WTC11 (cell line): ENCODE results near the gene SEMA5B. TPM values are rescaled to one million over a fixed set of nuclear protein-coding genes. Genes with fewer than 3 reads are reported as not detected.

Experiments used
- ATAC-seq: fragments of 200-7000 bp; cut with Tn5 transposase; 2 replicates; pipeline ENCODE4 v1.10.0; 2021; ENCODE audit warnings: mild to moderate bottlenecking, moderate library complexity
- CTCF ChIA-PET: fragments of 300-600 bp; sonication (Branson Sonifier 250); formaldehyde crosslinking; loops from one replicate; lab custom pipeline; 2021; ENCODE audit warnings: antibody characterized with exemption; lab: Charles Lee
- POLR2A ChIA-PET: fragments of 350-600 bp; sonication (Branson Sonifier 250); formaldehyde crosslinking; loops from one replicate; lab custom pipeline; 2021; ENCODE audit warnings: antibody characterized with exemption; lab: Charles Lee
- DNase-seq: peaks from one replicate; pipeline ENCODE4 v3.0.0; 2021; ENCODE audit warnings: low spot score
- H3K27ac Mint-ChIP-seq: 2 replicates; pipeline ENCODE4 v1.8.0; 2021; ENCODE audit warnings: mixed read lengths
- H3K27me3 Mint-ChIP-seq: 2 replicates; pipeline ENCODE4 v1.8.0; 2021; ENCODE audit warnings: low read depth, mild to moderate bottlenecking, moderate library complexity, mixed read lengths
- H3K36me3 Mint-ChIP-seq: 2 replicates; pipeline ENCODE4 v1.8.0; 2021; ENCODE audit warnings: mixed read lengths
- H3K4me1 Mint-ChIP-seq: 2 replicates; pipeline ENCODE4 v1.8.0; 2022; ENCODE audit warnings: mixed read lengths
- H3K4me3 Mint-ChIP-seq: 2 replicates; pipeline ENCODE4 v1.8.0; 2021; ENCODE audit warnings: mild to moderate bottlenecking, moderate library complexity, mixed read lengths
- H3K9me3 Mint-ChIP-seq: 2 replicates; pipeline ENCODE4 v1.8.0; 2021; ENCODE audit warnings: mixed read lengths
- CREM ChIP-seq: sonication (generic); formaldehyde crosslinking; IDR thresholded peaks from 2 replicates; pipeline ENCODE4 v1.8.1; 2022; ENCODE audit warnings: mild to moderate bottlenecking, missing genetic modification reagents, moderate library complexity
- ETV6 ChIP-seq: sonication (generic); formaldehyde crosslinking; IDR thresholded peaks from 2 replicates; pipeline ENCODE4 v1.8.1; 2022; ENCODE audit warnings: mild to moderate bottlenecking, missing genetic modification reagents
- FOXJ3 ChIP-seq: sonication (generic); formaldehyde crosslinking; IDR thresholded peaks from 2 replicates; pipeline ENCODE4 v1.9.0; 2021; ENCODE audit warnings: missing genetic modification reagents, mild to moderate bottlenecking, borderline replicate concordance
- FOXP1 ChIP-seq: sonication (generic); formaldehyde crosslinking; IDR thresholded peaks from 2 replicates; pipeline ENCODE4 v1.8.0; 2022; ENCODE audit warnings: missing genetic modification reagents, mild to moderate bottlenecking, moderate library complexity, borderline replicate concordance
- MYBL2 ChIP-seq: sonication (generic); formaldehyde crosslinking; IDR thresholded peaks from 2 replicates; pipeline ENCODE4 v1.8.1; 2023; ENCODE audit warnings: mild to moderate bottlenecking, moderate library complexity, missing genetic modification reagents
- NR3C1 ChIP-seq: sonication (generic); formaldehyde crosslinking; conservative IDR thresholded peaks from 2 replicates; pipeline ENCODE4 v1.8.1; 2023; ENCODE audit warnings: low read depth, mild to moderate bottlenecking, missing genetic modification reagents
- total RNA-seq: library from RNA; stranded (reverse); gene quantifications from 3 replicates; pipeline ENCODE4 v1.2.3, GENCODE V29; 2021
- TF ChIP-seq, protein P1 (sequence below): fragments of 250-450 bp; sonication (Bioruptor Pico); IDR thresholded peaks from 2 replicates; pipeline ENCODE4 v1.9.0; 2021; ENCODE audit warnings: mild to moderate bottlenecking, borderline replicate concordance
- TF ChIP-seq, protein P2 (sequence below): sonication (generic); formaldehyde crosslinking; IDR thresholded peaks from 2 replicates; pipeline ENCODE4 v1.8.1; 2022; ENCODE audit warnings: mild to moderate bottlenecking, missing genetic modification reagents, moderate library complexity, borderline replicate concordance
- TF ChIP-seq, protein P3 (sequence below): fragments of 250-450 bp; sonication (Bioruptor Pico); IDR thresholded peaks from 2 replicates; pipeline ENCODE4 v1.9.0; 2021; ENCODE audit warnings: mild to moderate bottlenecking
- TF ChIP-seq, protein P4 (sequence below): sonication (generic); formaldehyde crosslinking; IDR thresholded peaks from 2 replicates; pipeline ENCODE4 v1.8.0; 2023; ENCODE audit warnings: missing genetic modification reagents, mild to moderate bottlenecking, borderline replicate concordance
- TF ChIP-seq, protein P5 (sequence below): sonication (generic); formaldehyde crosslinking; IDR thresholded peaks from 2 replicates; pipeline ENCODE4 v1.8.1; 2022; ENCODE audit warnings: low read depth, missing genetic modification reagents, borderline replicate concordance

The SEMA5B gene
- total RNA-seq, 1 experiment from 2014 or later: 20.7 TPM

DNA sequence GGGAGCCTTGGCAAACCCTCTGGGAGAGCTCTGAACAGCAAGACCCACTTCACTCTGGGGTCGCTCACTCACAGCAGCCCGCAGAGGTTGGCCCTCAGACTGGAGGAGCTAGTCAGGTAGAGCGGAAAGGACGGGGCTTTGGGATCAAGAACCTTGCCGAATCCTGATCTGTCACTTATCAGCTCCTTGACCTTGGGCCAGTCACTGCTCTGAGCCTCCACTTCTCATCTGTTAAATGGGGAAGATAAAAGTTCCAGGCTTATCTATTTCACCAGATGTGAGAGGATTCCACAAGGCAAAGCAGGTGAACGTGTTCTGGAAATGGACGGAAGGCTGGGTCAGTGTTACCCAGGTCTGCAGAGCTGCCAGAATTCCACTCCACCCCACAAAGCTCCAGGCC, 29.4 kb downstream of the SEMA5B start (continued):
- no peak for TF ChIP-seq NR3C1 (CRISPR knock-in tag)
- TF ChIP-seq, all 79 proteins: peak for 0

DNA sequence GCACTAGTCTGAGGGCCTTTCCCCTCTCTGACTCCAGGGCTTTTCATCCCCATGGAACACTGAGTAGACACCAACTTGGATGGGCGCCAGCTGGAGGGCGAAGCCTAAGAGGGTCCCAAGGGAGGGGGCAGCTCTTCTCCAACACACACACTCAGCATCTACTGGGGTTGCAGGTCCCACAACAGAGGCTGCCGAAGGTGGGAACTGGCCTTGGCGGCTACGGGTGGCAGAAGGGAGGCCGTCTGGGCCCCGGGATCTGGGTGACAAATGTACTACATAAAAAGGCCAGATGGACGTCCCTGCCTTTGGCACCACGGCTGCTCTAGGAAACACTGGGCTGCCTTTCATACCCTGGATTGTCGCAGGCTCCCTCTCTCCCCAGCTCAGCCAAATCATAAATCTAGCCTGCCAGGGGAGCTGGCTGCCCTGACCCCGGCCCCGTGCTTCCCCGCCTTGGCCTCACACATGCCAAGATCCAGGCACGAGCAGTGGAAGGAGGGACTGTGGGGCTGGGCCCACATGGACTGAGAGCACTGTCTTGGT, 31.5 kb downstream of the SEMA5B start:
- Mint-ChIP-seq H3K4me3 (no peak overlapping the region), H3K9me3 (no peaks in the 10 kb centered on the region), H3K36me3 (no peaks in the 10 kb centered on the region), H3K27ac (no peak overlapping the region), H3K27me3 (no peaks in the 10 kb centered on the region)
- ATAC-seq (no peak), DNase-seq (no peak)
- CTCF ChIA-PET: interaction anchor here (0.9 to 1.7 kb wide), 4 partner anchors 12 to 43 kb away, joined by 3 to 5 read pairs (median 4); no protein-coding TSS in a partner anchor
- POLR2A ChIA-PET: interaction anchor here (1.1 kb wide), 1 partner anchor 9 kb away, joined by 3 read pairs; no protein-coding TSS in a partner anchor
- TF ChIP-seq, protein P1, sequence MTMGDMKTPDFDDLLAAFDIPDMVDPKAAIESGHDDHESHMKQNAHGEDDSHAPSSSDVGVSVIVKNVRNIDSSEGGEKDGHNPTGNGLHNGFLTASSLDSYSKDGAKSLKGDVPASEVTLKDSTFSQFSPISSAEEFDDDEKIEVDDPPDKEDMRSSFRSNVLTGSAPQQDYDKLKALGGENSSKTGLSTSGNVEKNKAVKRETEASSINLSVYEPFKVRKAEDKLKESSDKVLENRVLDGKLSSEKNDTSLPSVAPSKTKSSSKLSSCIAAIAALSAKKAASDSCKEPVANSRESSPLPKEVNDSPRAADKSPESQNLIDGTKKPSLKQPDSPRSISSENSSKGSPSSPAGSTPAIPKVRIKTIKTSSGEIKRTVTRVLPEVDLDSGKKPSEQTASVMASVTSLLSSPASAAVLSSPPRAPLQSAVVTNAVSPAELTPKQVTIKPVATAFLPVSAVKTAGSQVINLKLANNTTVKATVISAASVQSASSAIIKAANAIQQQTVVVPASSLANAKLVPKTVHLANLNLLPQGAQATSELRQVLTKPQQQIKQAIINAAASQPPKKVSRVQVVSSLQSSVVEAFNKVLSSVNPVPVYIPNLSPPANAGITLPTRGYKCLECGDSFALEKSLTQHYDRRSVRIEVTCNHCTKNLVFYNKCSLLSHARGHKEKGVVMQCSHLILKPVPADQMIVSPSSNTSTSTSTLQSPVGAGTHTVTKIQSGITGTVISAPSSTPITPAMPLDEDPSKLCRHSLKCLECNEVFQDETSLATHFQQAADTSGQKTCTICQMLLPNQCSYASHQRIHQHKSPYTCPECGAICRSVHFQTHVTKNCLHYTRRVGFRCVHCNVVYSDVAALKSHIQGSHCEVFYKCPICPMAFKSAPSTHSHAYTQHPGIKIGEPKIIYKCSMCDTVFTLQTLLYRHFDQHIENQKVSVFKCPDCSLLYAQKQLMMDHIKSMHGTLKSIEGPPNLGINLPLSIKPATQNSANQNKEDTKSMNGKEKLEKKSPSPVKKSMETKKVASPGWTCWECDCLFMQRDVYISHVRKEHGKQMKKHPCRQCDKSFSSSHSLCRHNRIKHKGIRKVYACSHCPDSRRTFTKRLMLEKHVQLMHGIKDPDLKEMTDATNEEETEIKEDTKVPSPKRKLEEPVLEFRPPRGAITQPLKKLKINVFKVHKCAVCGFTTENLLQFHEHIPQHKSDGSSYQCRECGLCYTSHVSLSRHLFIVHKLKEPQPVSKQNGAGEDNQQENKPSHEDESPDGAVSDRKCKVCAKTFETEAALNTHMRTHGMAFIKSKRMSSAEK: no peak
- TF ChIP-seq, protein P2, sequence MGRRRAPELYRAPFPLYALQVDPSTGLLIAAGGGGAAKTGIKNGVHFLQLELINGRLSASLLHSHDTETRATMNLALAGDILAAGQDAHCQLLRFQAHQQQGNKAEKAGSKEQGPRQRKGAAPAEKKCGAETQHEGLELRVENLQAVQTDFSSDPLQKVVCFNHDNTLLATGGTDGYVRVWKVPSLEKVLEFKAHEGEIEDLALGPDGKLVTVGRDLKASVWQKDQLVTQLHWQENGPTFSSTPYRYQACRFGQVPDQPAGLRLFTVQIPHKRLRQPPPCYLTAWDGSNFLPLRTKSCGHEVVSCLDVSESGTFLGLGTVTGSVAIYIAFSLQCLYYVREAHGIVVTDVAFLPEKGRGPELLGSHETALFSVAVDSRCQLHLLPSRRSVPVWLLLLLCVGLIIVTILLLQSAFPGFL (CRISPR knock-in tag): no peak
- no peak for TF ChIP-seq CREM (CRISPR knock-in tag)
- TF ChIP-seq, all 79 proteins: peak for 0
- peaks cover 31% of the 10 kb centered on the region for H3K4me1 Mint-ChIP-seq

DNA sequence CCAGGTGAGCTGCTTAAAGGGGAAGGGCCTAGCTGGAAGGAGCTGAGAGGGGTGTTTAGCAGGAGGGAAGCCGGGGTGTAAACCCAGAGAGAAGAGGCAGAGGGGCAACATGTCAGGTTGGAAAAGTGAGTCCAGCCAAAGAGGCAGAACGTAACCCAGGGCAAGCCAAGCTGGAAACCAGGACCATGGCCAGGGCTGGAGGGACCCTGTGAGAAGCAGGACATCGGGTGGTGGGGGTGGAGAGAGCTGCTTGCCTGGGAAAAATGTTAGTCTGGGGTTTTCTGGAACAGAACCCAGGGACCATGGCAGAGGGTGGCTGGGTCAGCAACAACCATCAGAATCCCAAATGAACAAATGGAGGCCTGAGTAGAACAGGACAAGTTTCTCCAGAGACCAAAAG, 32.6 kb downstream of the SEMA5B start:
- Mint-ChIP-seq H3K9me3 (no peaks in the 10 kb centered on the region), H3K4me3 (no peak overlapping the region), H3K27me3 (no peaks in the 10 kb centered on the region), H3K4me1 (peaks cover 31% of the 10 kb centered on the region), H3K36me3 (no peaks in the 10 kb centered on the region), H3K27ac (no peak overlapping the region)
- ChIA-PET POLR2A (no interaction called here), CTCF (interaction anchor here (1.0 to 1.4 kb wide), 4 partner anchors 20 to 52 kb away, joined by 3 to 8 read pairs (median 4); partner anchors contain the start of gene SEMA5B)
- ATAC-seq (no peak), DNase-seq (no peak)
- TF ChIP-seq ETV6 (CRISPR knock-in tag) (no peak), FOXJ3 (CRISPR knock-in tag) (no peak), FOXP1 (no peak), MYBL2 (CRISPR knock-in tag) (no peak)
- TF ChIP-seq, protein P3, sequence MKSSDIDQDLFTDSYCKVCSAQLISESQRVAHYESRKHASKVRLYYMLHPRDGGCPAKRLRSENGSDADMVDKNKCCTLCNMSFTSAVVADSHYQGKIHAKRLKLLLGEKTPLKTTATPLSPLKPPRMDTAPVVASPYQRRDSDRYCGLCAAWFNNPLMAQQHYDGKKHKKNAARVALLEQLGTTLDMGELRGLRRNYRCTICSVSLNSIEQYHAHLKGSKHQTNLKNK: no peak
- TF ChIP-seq, protein P4, sequence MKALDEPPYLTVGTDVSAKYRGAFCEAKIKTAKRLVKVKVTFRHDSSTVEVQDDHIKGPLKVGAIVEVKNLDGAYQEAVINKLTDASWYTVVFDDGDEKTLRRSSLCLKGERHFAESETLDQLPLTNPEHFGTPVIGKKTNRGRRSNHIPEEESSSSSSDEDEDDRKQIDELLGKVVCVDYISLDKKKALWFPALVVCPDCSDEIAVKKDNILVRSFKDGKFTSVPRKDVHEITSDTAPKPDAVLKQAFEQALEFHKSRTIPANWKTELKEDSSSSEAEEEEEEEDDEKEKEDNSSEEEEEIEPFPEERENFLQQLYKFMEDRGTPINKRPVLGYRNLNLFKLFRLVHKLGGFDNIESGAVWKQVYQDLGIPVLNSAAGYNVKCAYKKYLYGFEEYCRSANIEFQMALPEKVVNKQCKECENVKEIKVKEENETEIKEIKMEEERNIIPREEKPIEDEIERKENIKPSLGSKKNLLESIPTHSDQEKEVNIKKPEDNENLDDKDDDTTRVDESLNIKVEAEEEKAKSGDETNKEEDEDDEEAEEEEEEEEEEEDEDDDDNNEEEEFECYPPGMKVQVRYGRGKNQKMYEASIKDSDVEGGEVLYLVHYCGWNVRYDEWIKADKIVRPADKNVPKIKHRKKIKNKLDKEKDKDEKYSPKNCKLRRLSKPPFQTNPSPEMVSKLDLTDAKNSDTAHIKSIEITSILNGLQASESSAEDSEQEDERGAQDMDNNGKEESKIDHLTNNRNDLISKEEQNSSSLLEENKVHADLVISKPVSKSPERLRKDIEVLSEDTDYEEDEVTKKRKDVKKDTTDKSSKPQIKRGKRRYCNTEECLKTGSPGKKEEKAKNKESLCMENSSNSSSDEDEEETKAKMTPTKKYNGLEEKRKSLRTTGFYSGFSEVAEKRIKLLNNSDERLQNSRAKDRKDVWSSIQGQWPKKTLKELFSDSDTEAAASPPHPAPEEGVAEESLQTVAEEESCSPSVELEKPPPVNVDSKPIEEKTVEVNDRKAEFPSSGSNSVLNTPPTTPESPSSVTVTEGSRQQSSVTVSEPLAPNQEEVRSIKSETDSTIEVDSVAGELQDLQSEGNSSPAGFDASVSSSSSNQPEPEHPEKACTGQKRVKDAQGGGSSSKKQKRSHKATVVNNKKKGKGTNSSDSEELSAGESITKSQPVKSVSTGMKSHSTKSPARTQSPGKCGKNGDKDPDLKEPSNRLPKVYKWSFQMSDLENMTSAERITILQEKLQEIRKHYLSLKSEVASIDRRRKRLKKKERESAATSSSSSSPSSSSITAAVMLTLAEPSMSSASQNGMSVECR: no peak
- TF ChIP-seq, protein P5, sequence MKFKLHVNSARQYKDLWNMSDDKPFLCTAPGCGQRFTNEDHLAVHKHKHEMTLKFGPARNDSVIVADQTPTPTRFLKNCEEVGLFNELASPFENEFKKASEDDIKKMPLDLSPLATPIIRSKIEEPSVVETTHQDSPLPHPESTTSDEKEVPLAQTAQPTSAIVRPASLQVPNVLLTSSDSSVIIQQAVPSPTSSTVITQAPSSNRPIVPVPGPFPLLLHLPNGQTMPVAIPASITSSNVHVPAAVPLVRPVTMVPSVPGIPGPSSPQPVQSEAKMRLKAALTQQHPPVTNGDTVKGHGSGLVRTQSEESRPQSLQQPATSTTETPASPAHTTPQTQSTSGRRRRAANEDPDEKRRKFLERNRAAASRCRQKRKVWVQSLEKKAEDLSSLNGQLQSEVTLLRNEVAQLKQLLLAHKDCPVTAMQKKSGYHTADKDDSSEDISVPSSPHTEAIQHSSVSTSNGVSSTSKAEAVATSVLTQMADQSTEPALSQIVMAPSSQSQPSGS: no peak
